ENCODE data around the gene TPD52L1.

TPD52L1 gene

GRCh38 chr6:125296471-125296870 lies 142.9 kb downstream of the TPD52L1 start:
- TF ChIP-seq CTCF (IDR thresholded peaks at IDR 0.05), result no peak

- no peak for TF ChIP-seq CTCF (IDR thresholded peaks at IDR 0.05)
Measured at GRCh38 chr6:125299257-125299656, 145.7 kb downstream of the TPD52L1 start.

GRCh38 chr6:125300992-125301434 lies 147.4 kb downstream of the TPD52L1 start:
- no peak for TF ChIP-seq CTCF (IDR thresholded peaks at IDR 0.05)

- no peak for TF ChIP-seq CTCF (IDR thresholded peaks at IDR 0.05)
Measured at GRCh38 chr6:125301435-125302391, 148.1 kb downstream of the TPD52L1 start, which contains the start of gene HDDC2. HDDC2 (minus strand) TSS chr6:125301967; CDS start chr6:125301932, 35 bp downstream.

GRCh38 chr6:125302840-125303511 lies 149.4 kb downstream of the TPD52L1 start:
- TF ChIP-seq CTCF (IDR thresholded peaks at IDR 0.05), result no peak

GRCh38 chr6:125303512-125303854 lies 149.9 kb downstream of the TPD52L1 start:
- TF ChIP-seq CTCF (IDR thresholded peaks at IDR 0.05), result no peak

- no peak for TF ChIP-seq CTCF (IDR thresholded peaks at IDR 0.05)
Measured at GRCh38 chr6:125304970-125305660, 151.5 kb downstream of the TPD52L1 start.
